Activated gamma-delta T cell (primary cell): ENCODE data around the gene TMTC1.

ENCODE experiments used
- DNase-seq: peaks from one replicate; lab custom pipeline; 2025; lab: John Stamatoyannopoulos, UW

Gene TMTC1

GRCh38 chr12:29533815-29534489 lies 249.8 kb downstream of the TMTC1 start:
- DNase-seq, result no peak

GRCh38 chr12:29531471-29531870 lies 252.3 kb downstream of the TMTC1 start:
- no peak for DNase-seq

GRCh38 chr12:29530436-29530835 lies 253.3 kb downstream of the TMTC1 start:
- DNase-seq, result no peak

GRCh38 chr12:29528161-29528560 lies 255.6 kb downstream of the TMTC1 start:
- DNase-seq, result no peak

GRCh38 chr12:29521951-29522350 lies 261.8 kb downstream of the TMTC1 start:
- no peak for DNase-seq

GRCh38 chr12:29519585-29520182 lies 264.1 kb downstream of the TMTC1 start:
- DNase-seq, result no peak

DNA sequence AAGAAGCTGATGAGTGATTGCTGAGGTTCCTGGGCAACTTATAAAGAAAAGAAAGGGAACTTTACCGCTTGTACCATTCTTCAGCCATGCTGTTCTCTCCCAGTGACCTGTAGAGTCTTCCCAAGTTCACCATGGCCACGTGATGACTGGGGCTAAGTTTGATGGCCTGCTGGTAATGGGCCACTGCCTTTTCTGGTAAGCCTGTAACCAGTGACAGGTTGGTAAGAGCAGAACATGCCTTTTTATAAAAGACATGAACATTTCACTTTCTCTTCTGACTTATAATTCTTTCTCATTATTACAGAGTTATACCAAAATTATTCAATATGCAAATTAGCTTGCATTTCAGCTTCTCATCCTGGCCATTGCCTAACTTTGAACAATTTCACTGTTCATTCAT lies 265.3 kb downstream of the TMTC1 start:
- no peak for DNase-seq

GRCh38 chr12:29517264-29517663 lies 266.5 kb downstream of the TMTC1 start:
- no peak for DNase-seq

GRCh38 chr12:29516431-29516875 lies 267.3 kb downstream of the TMTC1 start:
- DNase-seq, result no peak

DNA sequence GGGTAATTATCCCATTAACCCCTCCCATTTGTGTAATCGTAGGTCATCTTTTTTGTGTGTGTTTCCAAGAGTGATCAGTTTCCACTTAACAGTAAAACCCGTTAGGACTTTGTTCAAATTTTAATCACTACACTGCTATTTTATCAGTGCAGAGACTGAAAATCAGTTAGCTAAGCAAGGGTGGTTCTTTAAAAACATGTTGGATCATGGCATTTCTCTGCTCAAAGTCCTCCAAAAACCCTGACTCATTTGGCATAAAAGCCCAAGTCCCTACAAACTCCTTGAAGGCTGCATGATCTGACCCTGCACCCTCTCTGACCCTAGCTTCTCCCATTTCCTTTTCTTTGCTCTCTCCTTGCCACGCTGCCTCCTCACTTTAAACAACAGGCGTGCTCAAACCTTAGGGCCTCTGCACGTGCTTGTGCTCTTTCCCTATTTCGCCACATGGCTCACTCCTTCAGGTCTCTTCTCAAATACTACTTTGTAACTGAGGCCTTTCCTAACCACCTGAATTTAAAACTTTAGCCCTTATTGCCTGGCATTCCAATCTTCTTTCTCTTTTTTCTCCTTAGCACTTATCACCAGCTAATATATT lies 273.1 kb downstream of the TMTC1 start:
- DNase-seq, result no peak

GRCh38 chr12:29509503-29509902 lies 274.2 kb downstream of the TMTC1 start:
- no peak for DNase-seq

DNA sequence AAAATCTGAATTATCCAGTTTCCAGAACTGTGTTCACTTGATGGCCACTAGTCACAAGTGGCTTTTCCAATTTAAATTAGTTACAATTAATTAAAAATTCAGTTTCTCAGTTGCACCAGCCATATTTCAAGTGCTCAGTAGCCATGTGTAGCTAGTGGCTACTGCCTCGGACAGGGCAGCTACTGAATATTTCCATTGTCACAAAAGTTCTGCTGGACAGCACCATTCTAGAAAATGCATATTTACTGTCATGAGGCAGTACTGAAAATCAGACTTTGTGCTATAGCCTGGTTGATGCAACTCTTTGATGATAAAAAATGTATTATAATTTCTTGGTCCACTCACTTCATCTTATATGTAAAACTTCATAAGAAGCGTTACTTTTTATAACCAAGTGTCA lies 274.8 kb downstream of the TMTC1 start:
- no peak for DNase-seq

GRCh38 chr12:29505122-29505521 lies 278.6 kb downstream of the TMTC1 start:
- DNase-seq, result no peak

- DNase-seq, result no peak
Measured at GRCh38 chr12:29503283-29503682, 280.5 kb downstream of the TMTC1 start.

DNA sequence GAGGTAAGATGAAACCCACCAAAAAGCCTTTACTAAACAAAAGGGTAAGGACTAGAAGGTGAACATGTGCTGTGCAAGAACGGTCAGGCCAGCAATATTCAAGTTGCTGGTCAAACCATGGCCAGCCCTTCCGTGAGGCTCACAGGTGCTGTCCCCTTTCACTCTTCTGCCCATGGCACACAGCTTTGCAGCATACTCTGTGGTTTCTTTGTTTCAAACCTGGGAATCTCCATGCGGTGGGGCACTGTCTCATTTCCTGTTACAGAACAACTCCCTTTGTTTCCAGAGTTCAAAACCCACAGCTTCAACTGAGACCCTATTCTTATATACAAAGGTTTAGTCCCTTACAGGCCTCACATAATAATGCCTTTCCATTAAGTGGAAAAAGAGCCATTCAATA lies 284.5 kb downstream of the TMTC1 start:
- DNase-seq, result no peak

DNA sequence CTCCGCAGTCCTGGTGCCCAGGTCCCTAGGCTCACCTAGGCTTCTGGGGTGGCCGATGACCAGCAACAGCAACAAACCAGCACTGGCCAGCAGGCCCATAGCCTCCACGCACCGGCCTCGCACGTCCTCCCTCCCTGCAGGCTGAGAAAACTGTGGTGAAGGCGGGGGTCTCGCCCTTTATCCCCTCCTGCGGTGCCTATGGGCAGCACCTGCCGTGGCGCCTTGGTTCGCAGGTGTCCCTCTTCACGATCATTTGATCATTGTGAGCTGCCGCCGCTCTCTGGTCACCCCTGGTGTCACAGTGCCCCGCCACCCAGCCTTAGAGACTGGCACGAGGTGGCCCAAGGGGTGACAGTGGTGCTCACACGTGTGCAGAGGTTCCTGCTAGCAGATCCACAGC lies 286.2 kb downstream of the TMTC1 start, which contains the start of gene OVCH1:
TSS of gene OVCH1 (minus strand) at position 99 of the 400 bp plus-strand sequence. CDS start at position 99, 0 bp downstream.
- DNase-seq, result no peak

- no peak for DNase-seq
Measured at GRCh38 chr12:29492891-29493290, 290.9 kb downstream of the TMTC1 start.

DNA sequence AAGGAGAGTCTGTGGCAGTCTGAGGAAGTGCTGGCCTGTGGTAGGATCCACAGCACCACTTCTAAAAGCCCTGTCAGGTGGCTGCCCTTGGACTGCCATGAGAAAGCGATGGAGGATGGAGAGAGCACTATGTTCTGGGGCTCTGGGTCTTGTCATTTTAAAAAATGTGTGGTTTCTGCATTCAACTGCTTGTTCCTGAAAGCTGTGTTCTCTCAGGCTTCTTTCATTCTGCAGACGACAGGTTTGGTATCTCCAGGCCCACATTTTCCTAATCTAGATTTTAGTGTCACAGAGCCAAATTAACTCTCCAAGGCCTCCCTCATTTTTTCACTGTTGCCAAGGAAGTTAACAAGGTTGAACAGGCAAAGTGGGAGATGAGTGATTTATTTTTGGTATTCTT lies 296.8 kb downstream of the TMTC1 start:
- DNase-seq, result no peak

GRCh38 chr12:29463198-29463597 lies 320.5 kb downstream of the TMTC1 start:
- DNase-seq, result no peak

- no peak for DNase-seq
Measured at GRCh38 chr12:29460082-29460481, 323.7 kb downstream of the TMTC1 start.

DNA sequence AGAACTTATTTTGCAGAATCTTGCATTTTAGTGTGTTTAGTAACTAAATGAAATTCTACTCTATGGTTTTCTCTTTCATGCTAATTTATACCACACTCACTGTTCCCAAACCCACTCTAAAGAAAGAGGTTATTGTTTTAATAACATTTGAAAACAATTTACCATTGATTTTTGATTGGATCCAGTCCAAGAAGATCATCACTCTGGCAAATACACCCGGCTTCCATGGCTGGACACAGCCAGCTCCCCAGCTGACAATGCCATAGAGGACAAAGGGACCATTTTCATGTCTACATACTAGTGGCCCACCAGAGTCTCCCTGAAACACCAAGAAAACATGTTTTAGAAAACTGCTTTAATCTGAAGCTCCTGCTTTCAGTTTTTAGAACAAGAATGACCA lies 328.7 kb downstream of the TMTC1 start:
- DNase-seq, result no peak

- no peak for DNase-seq
Measured at GRCh38 chr12:29451888-29452287, 331.9 kb downstream of the TMTC1 start.
